OCI-LY7 (cell line): Measurements from ENCODE around the gene NAA25.

Experiments used
- EZH2phosphoT487 ChIP-seq: fragments of 200-600 bp; sonication (generic); IDR thresholded peaks from 2 replicates; pipeline ENCODE4 v1.6.1; 2018; ENCODE audit warnings: low read depth, borderline replicate concordance, mild to moderate bottlenecking, mixed run types, antibody characterized with exemption, low read length, moderate library complexity, mixed read lengths
- TF ChIP-seq, protein P1 (sequence below): fragments of 200-600 bp; sonication (generic); conservative IDR thresholded peaks from 2 replicates; pipeline ENCODE4 v1.5.1; 2014; ENCODE audit warnings: mild to moderate bottlenecking, antibody characterized with exemption, low read length, moderate library complexity, mixed read lengths

DNA sequence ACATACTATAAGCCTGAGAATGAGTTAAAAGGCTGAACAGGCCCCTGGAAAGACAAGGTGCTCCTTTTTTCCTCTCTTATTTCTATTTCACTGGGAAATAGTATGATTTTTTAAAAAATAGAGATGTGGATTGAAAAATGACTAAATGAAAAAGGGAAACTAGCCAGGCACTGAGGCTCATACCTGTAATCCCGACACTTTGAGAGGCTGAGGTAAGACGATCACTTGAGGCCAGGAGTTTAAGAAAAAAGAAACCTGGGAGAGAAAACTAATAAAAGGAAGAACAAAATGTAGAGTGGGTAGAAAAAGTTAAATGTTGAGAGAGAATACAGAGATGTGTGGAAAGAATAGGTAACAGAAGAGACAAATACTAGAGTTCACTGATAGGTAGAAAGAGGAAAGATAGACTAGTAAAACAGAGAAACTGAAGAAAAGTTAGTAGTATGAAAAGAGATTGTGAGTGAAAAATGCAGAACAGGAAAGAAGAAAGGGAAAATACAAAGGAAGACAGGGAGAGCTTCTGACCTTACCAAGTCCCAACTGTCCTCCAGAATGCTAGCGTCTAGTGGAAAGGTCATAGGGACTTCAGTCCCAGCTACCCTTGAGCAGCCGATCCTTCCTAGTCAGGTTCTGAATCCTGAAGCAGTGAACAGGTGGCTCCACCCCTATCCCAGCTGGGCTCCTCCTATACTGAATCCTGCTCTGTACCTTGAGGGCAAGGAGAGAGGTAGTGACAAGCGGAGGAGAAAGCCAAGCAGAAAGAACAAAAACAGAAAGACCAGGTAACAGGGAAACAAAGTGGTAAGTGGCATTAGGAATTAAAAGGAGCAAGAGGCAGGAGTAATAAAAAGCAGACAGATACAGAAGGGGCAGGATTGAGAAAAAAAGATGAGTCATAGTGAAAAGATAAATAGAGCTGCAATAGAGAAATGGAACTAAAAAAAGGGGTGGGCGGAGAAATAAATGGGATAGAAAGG lies 102.9 kb downstream of the NAA25 start:
- TF ChIP-seq, protein P1, sequence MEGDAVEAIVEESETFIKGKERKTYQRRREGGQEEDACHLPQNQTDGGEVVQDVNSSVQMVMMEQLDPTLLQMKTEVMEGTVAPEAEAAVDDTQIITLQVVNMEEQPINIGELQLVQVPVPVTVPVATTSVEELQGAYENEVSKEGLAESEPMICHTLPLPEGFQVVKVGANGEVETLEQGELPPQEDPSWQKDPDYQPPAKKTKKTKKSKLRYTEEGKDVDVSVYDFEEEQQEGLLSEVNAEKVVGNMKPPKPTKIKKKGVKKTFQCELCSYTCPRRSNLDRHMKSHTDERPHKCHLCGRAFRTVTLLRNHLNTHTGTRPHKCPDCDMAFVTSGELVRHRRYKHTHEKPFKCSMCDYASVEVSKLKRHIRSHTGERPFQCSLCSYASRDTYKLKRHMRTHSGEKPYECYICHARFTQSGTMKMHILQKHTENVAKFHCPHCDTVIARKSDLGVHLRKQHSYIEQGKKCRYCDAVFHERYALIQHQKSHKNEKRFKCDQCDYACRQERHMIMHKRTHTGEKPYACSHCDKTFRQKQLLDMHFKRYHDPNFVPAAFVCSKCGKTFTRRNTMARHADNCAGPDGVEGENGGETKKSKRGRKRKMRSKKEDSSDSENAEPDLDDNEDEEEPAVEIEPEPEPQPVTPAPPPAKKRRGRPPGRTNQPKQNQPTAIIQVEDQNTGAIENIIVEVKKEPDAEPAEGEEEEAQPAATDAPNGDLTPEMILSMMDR: no peak
- no peak for TF ChIP-seq EZH2phosphoT487
